Activated CD4-positive, alpha-beta T cell treated with anti-CD3 and anti-CD28 coated beads for 24 hours (primary cell): ENCODE results near the gene ERG28.
"Not testable (repeated sequence)": the region's sequence is repeated elsewhere in the genome, so short reads cannot be mapped to it uniquely, and the experiment has no call there.

Experiments used
- DNase-seq, 2 donors: peaks; one replicate each; pipeline ENCODE4 v3.0.0-alpha.2; 2020; ENCODE audit warnings: low read depth in 2 of 2

Gene ERG28

DNA sequence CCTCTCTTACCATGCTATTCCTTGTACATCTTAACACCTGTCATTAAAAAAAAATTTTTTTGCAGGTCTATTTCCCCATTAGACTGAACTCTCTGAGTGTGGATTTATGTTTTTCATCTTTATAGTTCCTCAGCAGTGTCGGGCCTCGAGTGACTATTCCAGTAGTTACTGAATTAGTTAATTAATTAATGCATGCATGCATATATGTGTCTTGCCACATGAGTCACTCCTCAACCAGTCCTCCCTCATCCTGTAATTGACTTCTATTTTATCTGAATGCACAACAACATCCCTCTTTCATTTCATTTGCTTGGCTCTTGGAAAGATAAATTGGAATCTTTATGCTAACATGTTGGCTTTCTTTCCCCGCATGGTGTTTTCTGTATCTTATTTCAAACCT, 35.6 kb downstream of the ERG28 start:
- DNase-seq: no peak

DNA sequence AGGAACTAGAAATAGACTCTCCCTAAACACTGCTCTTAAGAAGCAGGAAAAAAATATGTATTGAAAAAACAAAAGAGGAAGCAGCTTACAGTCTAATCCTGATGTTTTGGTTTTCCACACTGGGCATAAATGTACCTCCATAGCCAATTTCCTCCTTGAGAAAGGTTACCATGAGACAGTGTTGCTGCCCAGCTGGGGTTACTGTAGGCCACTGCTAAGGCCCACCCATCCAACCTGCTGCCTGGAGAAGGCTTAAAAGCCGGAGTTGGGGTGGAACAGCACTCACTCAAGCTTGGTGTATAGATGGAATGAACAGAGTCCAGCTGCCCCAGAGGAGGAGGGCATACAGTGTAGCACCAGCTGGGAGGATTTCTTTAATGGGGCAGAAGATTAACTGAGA, 41.1 kb downstream of the ERG28 start:
- no peak for DNase-seq

DNA sequence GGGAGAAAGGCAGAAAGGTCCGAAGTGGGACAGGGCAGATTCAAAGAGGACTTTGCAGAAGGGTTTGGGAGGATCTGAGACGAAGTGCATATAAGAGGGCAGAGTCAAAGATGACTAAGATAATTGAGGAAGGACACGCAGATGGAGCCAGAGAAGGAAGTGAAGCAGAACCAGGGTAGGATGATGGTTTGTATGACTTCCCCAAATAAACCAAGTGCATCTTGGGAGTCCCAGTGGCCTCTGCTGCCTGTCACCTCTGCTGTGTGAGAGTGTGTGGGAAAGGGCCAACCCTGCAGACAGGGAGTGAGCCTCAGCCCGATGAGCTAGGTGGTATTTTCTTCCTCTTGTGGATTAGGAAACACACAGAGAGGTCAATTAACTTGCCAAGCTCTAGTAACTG, 45.5 kb downstream of the ERG28 start:
- DNase-seq: no peak

GRCh38 chr14:75614179-75614578, 46.5 kb downstream of the ERG28 start:
- no peak for DNase-seq

GRCh38 chr14:75612157-75612556, 48.5 kb downstream of the ERG28 start:
- DNase-seq: no peak

GRCh38 chr14:75610834-75611233, 49.8 kb downstream of the ERG28 start:
- no peak for DNase-seq

DNA sequence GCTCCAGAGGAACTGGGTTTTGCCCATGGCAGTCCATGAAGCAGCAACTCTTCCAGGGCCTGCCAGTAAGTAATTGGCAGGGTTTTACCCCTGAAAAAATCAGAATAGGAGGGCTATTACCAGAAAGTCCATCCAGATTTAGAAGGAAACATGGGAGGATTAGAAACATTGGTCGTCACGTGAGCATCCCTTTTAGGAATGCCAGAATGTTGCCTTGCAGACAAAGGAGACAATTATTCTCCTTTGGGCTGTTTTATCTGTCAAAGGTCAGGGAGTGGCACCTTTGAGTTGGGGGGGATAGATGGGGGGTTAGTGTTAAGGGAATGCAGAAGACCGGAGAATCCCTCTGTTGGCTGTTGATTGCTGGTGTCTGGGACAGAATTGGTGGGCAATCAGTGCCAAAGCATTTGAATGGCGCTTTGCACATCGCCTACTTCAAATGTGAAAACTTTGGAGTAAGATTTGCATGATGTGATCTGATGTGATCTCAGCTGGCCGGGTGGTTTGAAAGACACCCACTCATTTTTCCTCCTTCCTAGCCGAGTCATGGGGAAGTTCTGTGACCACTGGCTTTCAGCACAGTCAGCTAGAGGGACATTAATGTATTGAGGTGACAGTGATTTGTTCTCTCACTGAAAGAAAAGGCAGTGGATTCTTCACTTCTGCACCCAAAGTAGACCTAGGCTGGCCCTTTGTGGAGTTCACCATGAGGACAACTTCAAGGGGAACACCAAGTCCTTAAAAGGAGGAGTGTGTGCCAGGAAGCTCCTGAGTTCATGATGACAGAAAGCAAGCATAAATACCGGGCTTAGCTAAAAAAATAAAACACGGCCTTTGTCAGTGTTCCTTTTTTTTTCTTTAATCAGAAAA, 50.8 kb downstream of the ERG28 start:
- no peak for DNase-seq

GRCh38 chr14:75609116-75609515, 51.6 kb downstream of the ERG28 start:
- no peak for DNase-seq

DNA sequence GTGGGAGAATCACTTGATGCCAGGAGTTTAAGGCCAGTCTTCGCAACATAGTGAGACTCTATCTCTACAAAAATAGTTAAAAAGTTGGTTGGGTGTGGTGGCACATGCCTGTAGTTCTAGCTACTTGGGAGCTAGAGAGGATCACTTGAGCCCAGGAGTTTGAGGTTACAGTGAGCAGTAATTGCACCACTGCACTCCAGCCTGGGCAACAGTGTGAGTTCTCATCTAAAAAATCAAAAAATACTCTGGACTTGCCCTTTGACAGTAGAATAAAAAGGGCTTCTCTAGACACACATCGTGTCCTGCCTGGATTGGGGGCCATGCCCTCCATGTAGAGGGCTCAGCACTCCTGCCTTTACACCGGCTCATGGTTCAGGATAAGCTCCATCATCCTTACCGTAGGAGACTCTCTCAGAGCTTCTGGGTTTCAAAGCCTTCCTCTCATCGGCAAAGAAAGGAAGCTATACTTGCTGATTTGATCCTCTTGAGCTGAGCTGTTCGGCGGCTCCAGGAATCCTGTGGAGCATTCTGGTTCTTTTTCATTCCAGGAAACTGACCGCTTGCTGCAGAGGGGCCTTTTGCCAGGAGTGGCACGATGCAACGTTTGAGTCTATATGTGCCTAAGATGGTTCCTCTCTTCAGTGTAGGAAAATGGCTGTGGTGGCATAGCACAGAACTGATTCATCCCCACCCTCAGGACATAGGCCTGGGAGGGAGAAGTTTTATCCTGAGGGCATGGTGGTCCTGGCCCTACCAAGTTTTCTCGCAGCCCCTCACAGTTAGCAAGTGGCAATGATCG, 52.6 kb downstream of the ERG28 start:
- no peak for DNase-seq

DNA sequence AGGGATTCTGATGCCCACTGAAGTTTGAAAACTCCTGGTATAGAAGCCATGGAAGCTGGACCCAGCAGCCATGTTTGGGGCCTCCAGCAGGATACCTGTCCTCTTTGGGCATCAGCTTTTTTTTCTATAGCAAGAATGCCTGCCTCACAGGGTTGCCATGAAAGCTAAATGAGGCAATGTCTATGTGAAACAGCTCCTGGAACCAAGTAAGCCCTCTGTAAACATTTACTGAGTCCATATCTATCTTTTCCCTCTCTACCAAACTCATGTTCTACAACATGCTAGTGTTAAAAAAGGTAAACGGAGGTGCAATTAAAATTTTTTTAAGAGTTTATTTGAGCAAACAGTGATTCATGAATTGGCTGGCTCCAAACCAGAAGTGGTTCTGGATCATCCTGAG, 53.6 kb downstream of the ERG28 start:
- DNase-seq: no peak

DNA sequence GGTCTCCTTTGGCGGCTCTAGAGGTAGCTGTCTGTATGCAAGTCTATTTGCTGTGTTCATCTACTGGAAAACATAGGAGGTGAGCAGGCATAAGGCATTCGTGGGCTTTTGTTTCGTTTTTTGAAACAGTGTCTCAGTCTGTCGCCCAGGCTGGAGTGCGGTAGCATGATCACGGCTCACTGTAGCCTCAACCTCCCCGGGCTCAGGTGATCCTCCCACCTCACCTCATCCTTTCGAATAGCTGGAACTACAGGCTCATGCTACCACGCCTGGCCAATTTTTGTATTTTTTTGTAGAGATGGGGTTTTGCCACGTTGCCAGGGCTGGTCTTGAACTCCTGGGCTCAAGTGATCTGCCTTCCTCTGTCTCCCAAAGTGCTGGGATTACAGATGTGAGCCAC, 54.8 kb downstream of the ERG28 start:
- no peak for DNase-seq

DNA sequence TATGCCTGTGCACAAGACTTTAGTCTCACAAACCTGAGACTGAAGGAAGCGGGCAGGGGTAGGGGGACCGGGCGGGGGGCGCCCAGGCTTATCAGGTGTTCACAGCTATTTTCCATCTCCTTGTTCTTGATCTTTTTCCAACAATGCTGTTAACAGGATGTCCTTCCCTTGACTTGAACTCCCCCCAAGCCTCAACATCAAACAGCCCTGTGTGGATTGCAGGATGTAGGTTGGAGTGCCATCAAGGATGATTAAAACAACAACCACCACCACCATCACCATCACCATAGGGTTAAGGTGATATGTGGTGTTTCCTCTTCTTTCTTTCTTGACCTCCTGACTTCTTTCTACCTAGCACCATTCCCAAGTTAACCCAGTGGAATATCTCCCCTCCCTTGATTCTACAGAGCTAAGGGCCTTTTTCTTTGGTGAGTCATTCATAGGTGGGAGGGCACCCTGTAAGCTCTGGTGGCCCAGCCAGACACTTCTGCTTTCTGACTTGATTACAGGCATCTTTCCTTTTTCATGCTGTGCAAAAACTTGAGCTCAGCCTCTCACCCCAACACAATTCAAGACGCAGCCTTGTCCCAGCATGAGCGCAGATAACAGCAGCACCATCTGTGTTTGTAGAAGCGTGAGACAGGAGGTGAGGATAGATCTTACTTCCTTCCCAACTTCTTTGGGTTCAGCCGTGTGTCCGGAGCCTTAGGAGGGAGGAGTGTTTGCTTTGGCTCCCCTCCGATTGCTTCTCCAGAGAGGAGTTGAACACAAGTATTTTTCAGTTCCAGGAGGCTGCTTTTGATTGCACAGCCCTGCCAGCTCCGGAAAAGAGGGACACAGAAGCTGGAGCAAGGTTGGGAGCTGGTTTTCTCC, 55.5 kb downstream of the ERG28 start:
- DNase-seq: no peak

DNA sequence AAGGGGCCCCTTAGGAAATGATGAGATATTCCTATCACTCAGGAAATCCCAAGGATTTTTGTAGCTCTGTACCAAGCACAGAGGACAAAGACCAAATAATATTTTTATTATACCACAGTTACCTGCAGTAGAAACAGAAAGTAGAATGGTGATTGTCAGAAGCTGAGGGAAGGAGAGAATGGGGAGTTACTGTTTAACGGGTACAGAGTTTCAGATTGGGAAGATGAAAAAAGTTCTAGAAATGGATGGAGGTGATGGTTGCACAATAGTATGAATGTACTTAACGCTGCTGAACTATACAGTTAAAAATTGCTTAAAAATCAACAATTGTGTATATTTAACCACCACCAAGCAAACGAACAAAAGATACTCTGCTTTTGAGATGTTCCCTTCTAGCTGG, 58.2 kb downstream of the ERG28 start:
- no peak for DNase-seq

GRCh38 chr14:75601061-75601460, 59.6 kb downstream of the ERG28 start:
- DNase-seq: not testable (repeated sequence)

- DNase-seq: not testable (repeated sequence)
These were observed 60.6 kb downstream of the ERG28 start for GRCh38 chr14:75600100-75600499.
